ENCODE results near the gene TDRD7.

The TDRD7 gene

GRCh38 chr9:97411789-97412625, at the start of gene TDRD7:
Gene TDRD7, plus strand, starts transcription at chr9:97412096. Its CDS starts 16,370 bp downstream, at chr9:97428466.
- peak; percentile 23 for DNase-seq

- DNase-seq: no peak
Observed at GRCh38 chr9:97362777-97363545, 48.9 kb upstream of the TDRD7 start.

GRCh38 chr9:97363661-97364299, 48.1 kb upstream of the TDRD7 start:
- DNase-seq: no peak

GRCh38 chr9:97364769-97365490, 47.0 kb upstream of the TDRD7 start:
- no peak for DNase-seq

GRCh38 chr9:97365634-97366033, 46.3 kb upstream of the TDRD7 start:
- no peak for DNase-seq

GRCh38 chr9:97366476-97366875, 45.4 kb upstream of the TDRD7 start:
- no peak for DNase-seq

- no peak for DNase-seq
Observed at GRCh38 chr9:97366889-97367288, 45.0 kb upstream of the TDRD7 start.

- no peak for DNase-seq
Observed at GRCh38 chr9:97367729-97368128, 44.2 kb upstream of the TDRD7 start.

GRCh38 chr9:97368964-97369363, 42.9 kb upstream of the TDRD7 start:
- no peak for DNase-seq

GRCh38 chr9:97372580-97372979, 39.3 kb upstream of the TDRD7 start:
- DNase-seq: no peak

- DNase-seq: no peak
Observed at GRCh38 chr9:97373331-97373730, 38.6 kb upstream of the TDRD7 start.

GRCh38 chr9:97374811-97375210, 37.1 kb upstream of the TDRD7 start:
- DNase-seq: no peak

GRCh38 chr9:97376902-97377301, 35.0 kb upstream of the TDRD7 start:
- no peak for DNase-seq

- no peak for DNase-seq
Observed at GRCh38 chr9:97382099-97382718, 29.7 kb upstream of the TDRD7 start.

GRCh38 chr9:97384406-97385262, 27.3 kb upstream of the TDRD7 start:
- no peak for DNase-seq

GRCh38 chr9:97385626-97386264, 26.2 kb upstream of the TDRD7 start:
- DNase-seq: no peak

GRCh38 chr9:97386265-97386633, 25.6 kb upstream of the TDRD7 start:
- DNase-seq: no peak

GRCh38 chr9:97386733-97387503, 25.0 kb upstream of the TDRD7 start:
- no peak for DNase-seq

GRCh38 chr9:97387504-97387886, 24.4 kb upstream of the TDRD7 start:
- no peak for DNase-seq

Data from NCI-H2107 (cell line).